ENCODE measurements around the gene LCN10.

Gene LCN10

GRCh38 chr9:136757751-136758140, 15.0 kb upstream of the LCN10 start:
- TF ChIP-seq, protein P1, sequence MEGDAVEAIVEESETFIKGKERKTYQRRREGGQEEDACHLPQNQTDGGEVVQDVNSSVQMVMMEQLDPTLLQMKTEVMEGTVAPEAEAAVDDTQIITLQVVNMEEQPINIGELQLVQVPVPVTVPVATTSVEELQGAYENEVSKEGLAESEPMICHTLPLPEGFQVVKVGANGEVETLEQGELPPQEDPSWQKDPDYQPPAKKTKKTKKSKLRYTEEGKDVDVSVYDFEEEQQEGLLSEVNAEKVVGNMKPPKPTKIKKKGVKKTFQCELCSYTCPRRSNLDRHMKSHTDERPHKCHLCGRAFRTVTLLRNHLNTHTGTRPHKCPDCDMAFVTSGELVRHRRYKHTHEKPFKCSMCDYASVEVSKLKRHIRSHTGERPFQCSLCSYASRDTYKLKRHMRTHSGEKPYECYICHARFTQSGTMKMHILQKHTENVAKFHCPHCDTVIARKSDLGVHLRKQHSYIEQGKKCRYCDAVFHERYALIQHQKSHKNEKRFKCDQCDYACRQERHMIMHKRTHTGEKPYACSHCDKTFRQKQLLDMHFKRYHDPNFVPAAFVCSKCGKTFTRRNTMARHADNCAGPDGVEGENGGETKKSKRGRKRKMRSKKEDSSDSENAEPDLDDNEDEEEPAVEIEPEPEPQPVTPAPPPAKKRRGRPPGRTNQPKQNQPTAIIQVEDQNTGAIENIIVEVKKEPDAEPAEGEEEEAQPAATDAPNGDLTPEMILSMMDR (IDR thresholded peaks at IDR 0.05): no peak

GRCh38 chr9:136757328-136757727, 14.6 kb upstream of the LCN10 start:
- TF ChIP-seq, protein P1 (IDR thresholded peaks at IDR 0.05): no peak

- TF ChIP-seq, protein P1 (IDR thresholded peaks at IDR 0.05): no peak
Measured at GRCh38 chr9:136756836-136757235, 14.1 kb upstream of the LCN10 start.

- TF ChIP-seq, protein P1 (IDR thresholded peaks at IDR 0.05): no peak
Measured at GRCh38 chr9:136756134-136756438, 13.3 kb upstream of the LCN10 start.

DNA sequence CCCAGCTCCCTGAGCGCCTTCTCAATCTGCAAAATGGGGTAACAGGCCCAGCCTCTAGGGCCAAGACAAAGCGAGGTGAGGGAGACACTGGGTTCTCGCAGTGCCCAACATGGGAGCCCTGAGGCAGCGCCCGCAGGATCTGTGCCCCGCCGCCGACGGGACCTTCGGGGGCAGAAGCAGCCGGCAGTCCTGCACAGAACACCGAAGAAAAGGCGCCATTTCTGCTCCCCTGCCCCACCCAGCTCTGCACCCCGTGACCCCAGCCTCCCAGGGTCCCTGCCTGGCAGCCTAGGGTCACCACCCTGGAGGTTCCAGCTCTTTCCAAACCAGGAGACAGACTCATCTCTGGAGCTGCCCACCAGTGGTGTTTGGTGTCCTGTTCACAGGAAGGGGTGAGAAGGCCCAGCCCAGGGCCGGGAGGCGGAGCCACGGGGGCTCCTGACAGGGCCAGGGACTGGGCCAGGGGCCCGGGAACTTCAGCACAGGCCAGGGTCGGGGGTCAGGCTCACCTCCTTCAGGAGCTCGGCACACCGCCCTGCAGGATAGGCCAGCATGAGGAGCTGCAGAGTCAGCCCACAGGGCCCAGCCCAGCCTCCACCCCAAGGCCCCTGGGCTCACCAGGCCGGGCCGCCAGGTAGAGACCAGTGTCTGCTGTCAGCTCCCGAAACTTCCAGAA, 12.0 kb upstream of the LCN10 start:
- TF ChIP-seq, protein P1 (IDR thresholded peaks at IDR 0.05): no peak

DNA sequence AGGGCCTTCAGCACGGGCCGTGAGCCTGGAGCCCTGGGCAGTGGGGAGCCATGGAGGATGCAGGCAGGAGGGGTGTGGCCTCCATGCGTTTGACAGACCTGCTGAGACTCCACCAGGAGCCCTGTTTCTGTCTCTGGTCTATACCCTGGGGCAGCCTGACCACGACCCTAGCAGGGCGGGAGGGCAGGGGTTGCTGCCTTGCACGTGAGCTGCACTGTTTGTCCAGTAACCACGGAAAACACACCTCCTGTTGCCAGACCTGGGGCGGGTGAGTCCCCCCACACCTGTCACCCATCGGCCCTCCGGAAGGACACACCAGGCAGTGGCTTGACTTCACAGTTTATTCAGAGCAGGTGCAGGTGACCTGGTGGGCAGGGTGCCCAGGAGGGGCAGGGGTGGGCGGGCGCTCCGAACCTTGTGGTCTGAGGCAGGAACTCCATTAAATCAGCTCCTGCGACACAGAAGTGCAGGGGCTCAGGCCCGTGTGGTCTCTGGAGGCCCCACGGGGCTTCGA, 11.4 kb upstream of the LCN10 start:
- TF ChIP-seq, protein P1 (IDR thresholded peaks at IDR 0.05): no peak

GRCh38 chr9:136753371-136754058, 10.8 kb upstream of the LCN10 start:
- TF ChIP-seq, protein P1 (IDR thresholded peaks at IDR 0.05): no peak
